Type B pancreatic cell (in vitro differentiated cells): ENCODE measurements around the gene LAMC3. TPM values are rescaled to one million over a fixed set of nuclear protein-coding genes. Genes with fewer than 3 reads are reported as not detected.

Experiments used
- DNase-seq: peaks from one replicate; pipeline ENCODE4 v3.0.0; 2021; ENCODE audit warnings: mixed read lengths; ENCODE audit not compliant: unreplicated experiment; ENCODE audit errors: extremely low spot score
- H3K27ac Mint-ChIP-seq: 2 replicates; pipeline ENCODE4 v1.8.0; 2021; ENCODE audit warnings: mild to moderate bottlenecking, mixed read lengths
- H3K27me3 Mint-ChIP-seq: 2 replicates; pipeline ENCODE4 v1.8.0; 2021; ENCODE audit warnings: mixed read lengths
- H3K36me3 Mint-ChIP-seq: 2 replicates; pipeline ENCODE4 v1.8.0; 2021; ENCODE audit warnings: mixed read lengths
- H3K4me1 Mint-ChIP-seq: one replicate; pipeline ENCODE4 v1.8.0; 2021; ENCODE audit warnings: mixed read lengths; ENCODE audit not compliant: unreplicated experiment
- H3K4me3 Mint-ChIP-seq: 2 replicates; pipeline ENCODE4 v1.8.0; 2021; ENCODE audit warnings: mild to moderate bottlenecking, mixed read lengths
- H3K9me3 Mint-ChIP-seq: 2 replicates; pipeline ENCODE4 v1.8.0; 2021; ENCODE audit warnings: mixed read lengths
- CTCF ChIP-seq: fragments of 200-600 bp; sonication (generic); conservative IDR thresholded peaks from 2 replicates; pipeline ENCODE4 v1.5.0; 2021; ENCODE audit warnings: antibody characterized with exemption, mild to moderate bottlenecking
- long read RNA-seq: library from polyadenylated mRNA; unstranded; transcript quantifications from one replicate; pipeline ENCODE4 v2.0.0, GENCODE V29; 2020
- total RNA-seq: library from RNA; stranded (reverse); gene quantifications from 2 replicates; pipeline ENCODE4 v1.2.1, GENCODE V29; 2021; ENCODE audit warnings: low replicate concordance

The LAMC3 gene
- total RNA-seq: 0.38 and 7.2 TPM in 2 replicates
- long read RNA-seq: 0 reads

DNA sequence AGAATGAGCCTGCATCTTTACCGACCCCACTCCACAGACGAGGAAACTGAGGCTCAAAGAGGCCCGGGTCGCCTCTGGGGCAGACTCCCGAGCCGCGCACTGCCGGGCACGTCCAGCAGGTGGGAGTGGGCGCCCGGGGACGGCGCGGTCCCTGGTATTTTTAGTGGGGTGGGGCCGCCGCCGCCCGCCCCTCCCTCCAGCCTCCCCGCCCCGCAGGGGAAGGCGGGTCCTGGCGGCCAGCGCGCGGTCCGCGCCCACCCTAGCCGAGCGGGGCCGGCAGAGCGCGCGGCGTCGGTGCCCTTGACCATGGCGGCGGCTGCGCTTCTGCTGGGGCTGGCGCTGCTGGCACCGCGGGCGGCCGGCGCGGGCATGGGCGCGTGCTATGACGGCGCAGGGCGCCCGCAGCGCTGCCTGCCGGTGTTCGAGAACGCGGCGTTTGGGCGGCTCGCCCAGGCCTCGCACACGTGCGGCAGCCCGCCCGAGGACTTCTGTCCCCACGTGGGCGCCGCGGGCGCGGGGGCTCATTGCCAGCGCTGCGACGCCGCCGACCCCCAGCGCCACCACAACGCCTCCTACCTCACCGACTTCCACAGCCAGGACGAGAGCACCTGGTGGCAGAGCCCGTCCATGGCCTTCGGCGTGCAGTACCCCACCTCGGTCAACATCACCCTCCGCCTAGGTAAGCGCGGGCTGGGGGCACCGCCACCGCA lies at the start of gene LAMC3:
TSS of gene LAMC3 (plus strand) at position 266 of the 710 bp plus-strand sequence. CDS start at position 307, 41 bp downstream.
- peak; percentile 69 for TF ChIP-seq CTCF
- Mint-ChIP-seq H3K36me3 (no peaks in the 10 kb centered on the region), H3K4me3 (peak within 1 kb of the TSS; percentile 75), H3K9me3 (no peaks in the 10 kb centered on the region), H3K4me1 (peaks cover 13% of the 10 kb centered on the region), H3K27ac (no peak within 1 kb of the TSS), H3K27me3 (peaks cover 48% of the 10 kb centered on the region)
- DNase-seq: no peak

- DNase-seq: no peak
- no peak overlapping the region for H3K27ac Mint-ChIP-seq
- no peaks in the 10 kb centered on the region for H3K4me1 Mint-ChIP-seq
- no peak overlapping the region for H3K4me3 Mint-ChIP-seq
- peaks cover 3% of the 10 kb centered on the region for H3K27me3 Mint-ChIP-seq
- no peak for TF ChIP-seq CTCF
- H3K36me3 Mint-ChIP-seq: no peaks in the 10 kb centered on the region
- no peaks in the 10 kb centered on the region for H3K9me3 Mint-ChIP-seq
Observed at GRCh38 chr9:130959809-130960334, 49.1 kb upstream of the LAMC3 start.

- no peak overlapping the region for H3K27ac Mint-ChIP-seq
- DNase-seq: no peak
- H3K36me3 Mint-ChIP-seq: no peaks in the 10 kb centered on the region
- no peak overlapping the region for H3K4me3 Mint-ChIP-seq
- TF ChIP-seq CTCF: no peak
- no peaks in the 10 kb centered on the region for H3K9me3 Mint-ChIP-seq
- peaks cover 3% of the 10 kb centered on the region for H3K27me3 Mint-ChIP-seq
- H3K4me1 Mint-ChIP-seq: no peaks in the 10 kb centered on the region
Observed at GRCh38 chr9:130960522-130961378, 48.2 kb upstream of the LAMC3 start.

GRCh38 chr9:130961511-130962300 lies 47.3 kb upstream of the LAMC3 start:
- Mint-ChIP-seq H3K27me3 (no peaks in the 10 kb centered on the region), H3K4me1 (no peaks in the 10 kb centered on the region), H3K36me3 (no peaks in the 10 kb centered on the region), H3K4me3 (no peak overlapping the region), H3K9me3 (no peaks in the 10 kb centered on the region), H3K27ac (no peak overlapping the region)
- no peak for DNase-seq
- no peak for TF ChIP-seq CTCF
